GM12873 (cell line): Measurements from ENCODE around the gene PIM1.

ENCODE experiments used
- TF ChIP-seq, protein P1 (sequence below): IDR thresholded peaks from 2 replicates; pipeline ENCODE4 v1.5.1; 2012; ENCODE audit warnings: low read depth, mild to moderate bottlenecking, moderate library complexity, low read length, control low read depth; ENCODE audit not compliant: insufficient read depth; ENCODE audit errors: missing control alignments

The PIM1 gene

DNA sequence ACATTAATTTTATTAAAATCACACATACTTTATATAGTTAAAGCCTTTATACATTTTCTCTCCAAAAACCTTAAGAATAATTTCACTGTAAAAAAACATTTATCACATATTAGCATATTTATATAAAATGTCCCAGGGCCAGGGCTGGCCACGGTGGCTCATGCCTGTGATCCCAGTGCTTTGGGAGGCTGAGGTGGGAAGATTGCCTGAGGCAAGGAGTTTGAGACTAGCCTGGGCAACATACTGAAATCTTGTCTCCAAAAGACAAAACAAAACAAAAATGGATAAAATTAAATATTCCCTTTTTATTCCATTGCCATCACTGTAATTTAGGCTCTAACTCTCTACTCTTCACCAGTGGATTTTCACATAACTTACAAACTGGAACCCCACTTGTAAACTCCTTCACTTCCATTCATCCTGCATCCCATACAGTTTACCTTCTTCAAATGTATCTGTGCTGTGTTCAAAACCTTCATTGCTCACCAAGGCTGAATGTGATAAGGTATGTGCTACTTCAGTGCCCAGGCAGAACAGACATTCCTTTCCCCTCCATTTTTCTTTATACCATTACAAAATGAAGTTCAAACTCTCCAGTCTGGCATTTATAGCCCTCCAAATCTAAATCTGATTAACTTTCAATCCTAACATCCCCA lies 42.9 kb upstream of the PIM1 start:
- TF ChIP-seq, protein P1, sequence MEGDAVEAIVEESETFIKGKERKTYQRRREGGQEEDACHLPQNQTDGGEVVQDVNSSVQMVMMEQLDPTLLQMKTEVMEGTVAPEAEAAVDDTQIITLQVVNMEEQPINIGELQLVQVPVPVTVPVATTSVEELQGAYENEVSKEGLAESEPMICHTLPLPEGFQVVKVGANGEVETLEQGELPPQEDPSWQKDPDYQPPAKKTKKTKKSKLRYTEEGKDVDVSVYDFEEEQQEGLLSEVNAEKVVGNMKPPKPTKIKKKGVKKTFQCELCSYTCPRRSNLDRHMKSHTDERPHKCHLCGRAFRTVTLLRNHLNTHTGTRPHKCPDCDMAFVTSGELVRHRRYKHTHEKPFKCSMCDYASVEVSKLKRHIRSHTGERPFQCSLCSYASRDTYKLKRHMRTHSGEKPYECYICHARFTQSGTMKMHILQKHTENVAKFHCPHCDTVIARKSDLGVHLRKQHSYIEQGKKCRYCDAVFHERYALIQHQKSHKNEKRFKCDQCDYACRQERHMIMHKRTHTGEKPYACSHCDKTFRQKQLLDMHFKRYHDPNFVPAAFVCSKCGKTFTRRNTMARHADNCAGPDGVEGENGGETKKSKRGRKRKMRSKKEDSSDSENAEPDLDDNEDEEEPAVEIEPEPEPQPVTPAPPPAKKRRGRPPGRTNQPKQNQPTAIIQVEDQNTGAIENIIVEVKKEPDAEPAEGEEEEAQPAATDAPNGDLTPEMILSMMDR = no peak

- TF ChIP-seq, protein P1 = no peak
These were observed 41.7 kb upstream of the PIM1 start for GRCh38 chr6:37127961-37128862.

DNA sequence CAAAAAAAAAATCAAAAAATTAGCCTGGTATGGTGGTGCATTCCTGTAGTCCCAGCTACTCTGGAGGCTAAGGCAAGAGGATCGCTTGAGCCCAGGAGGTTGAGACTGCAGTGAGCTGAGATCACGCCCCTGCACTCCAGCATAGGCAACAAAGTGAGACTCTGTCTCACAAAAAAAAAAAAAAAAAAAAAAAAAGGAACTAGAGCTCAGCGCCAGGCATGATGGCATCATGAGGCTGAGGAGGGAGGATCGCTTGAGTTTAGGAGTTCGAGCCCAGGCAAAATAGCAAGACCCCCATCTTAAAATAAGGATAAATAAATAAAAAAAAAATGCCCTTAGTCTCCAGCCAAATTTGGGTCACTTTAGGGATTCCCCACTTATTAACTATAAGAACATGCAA lies 40.4 kb upstream of the PIM1 start:
- TF ChIP-seq, protein P1 = no peak

- TF ChIP-seq, protein P1 = no peak
These were observed 39.2 kb upstream of the PIM1 start for GRCh38 chr6:37130704-37131103.

DNA sequence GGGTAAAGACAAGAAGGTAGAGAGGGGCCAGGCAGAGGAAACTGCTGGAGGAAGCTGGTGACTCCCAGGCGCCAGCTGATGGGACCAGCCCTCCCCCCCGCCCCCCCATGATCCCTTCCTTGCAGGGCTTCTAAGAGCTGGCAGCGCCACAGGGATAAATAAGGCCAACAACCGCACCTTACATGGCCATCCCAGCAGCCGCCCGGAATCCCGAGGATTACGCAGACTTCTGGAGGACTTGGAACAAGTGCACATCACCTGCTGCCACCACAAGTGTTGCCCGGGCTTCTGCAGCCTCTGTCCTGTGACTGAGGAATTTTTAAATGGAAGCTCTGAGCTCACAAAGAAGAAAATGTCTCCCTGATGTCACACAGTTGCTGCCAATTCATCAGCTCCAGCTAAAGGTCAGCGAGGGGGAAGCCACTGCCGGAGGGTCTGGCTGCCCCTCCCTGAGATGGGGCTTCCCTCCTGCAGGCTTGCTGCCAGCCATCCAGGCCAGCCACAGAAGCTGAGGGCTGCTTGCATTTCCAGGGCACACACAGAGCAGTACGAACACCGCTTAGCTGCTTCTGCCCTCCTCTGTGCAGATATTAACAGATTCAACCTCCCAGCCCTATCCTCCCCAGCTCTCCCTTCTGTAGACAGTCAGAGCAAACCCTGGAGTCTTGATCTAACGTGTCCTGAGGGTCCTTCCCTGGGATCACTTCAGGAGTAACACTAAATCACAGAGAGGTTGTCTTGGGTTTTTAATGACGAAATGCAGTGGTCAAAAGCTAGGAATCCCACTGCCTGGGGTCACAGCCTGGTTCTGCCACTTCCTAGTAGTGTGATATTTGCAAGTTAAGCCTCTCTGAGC lies 38.6 kb upstream of the PIM1 start:
- TF ChIP-seq, protein P1 = no peak

GRCh38 chr6:37131960-37132253 lies 38.0 kb upstream of the PIM1 start:
- TF ChIP-seq, protein P1 = no peak

GRCh38 chr6:37134036-37134395 lies 35.9 kb upstream of the PIM1 start:
- TF ChIP-seq, protein P1 = no peak
